K562 (cell line): ENCODE measurements around the gene COL25A1. TPM values are rescaled to one million over a fixed set of nuclear protein-coding genes. Genes with fewer than 3 reads are reported as not detected.

ENCODE experiments used
- ATAC-seq: fragments of 200-7000 bp; cut with Tn5 transposase; 3 replicates; pipeline ENCODE4 v1.9.1; 2020; ENCODE audit warnings: moderate library complexity
- BruUV-seq: library from RNA; stranded (reverse); fragments of 400-500 nt; replicated peaks from 2 replicates; lab custom pipeline; 2021; lab: Mats Ljungman, UMichigan
- CTCF ChIA-PET: fragments of 300-600 bp; formaldehyde crosslinking; extraction: SDS; loops from one replicate; lab custom pipeline; 2021; ENCODE audit warnings: low intra/inter-chr PET ratio; lab: Yijun Ruan, JAX
- POLR2A ChIA-PET: fragments of 300-600, 350-650 bp; sonication (Branson Sonifier 250); formaldehyde crosslinking; extraction: SDS; loops from one replicate; lab custom pipeline; 2021; ENCODE audit warnings: antibody characterized with exemption, inconsistent platforms; lab: Yijun Ruan, JAX
- DNase-seq, 4 experiments: peaks; one replicate each; pipeline versions ENCODE4 v3.0.0 to v3.0.0-alpha.2; 2011 to 2018; ENCODE audit warnings: low spot score in 3 of 4, mixed read lengths in 3 of 4; ENCODE audit errors: extremely low read depth in 1 of 4
- FAIRE-seq: peaks from 2 replicates; lab custom pipeline; 2011; peaks lifted over from hg19 to GRCh38; lab: Jason Lieb, UNC
- H2AFZ ChIP-seq: 2 replicates; pipeline ENCODE4 v1.6.0; 2011; ENCODE audit warnings: low read depth, low read length, control low read depth, inconsistent platforms
- H3K27ac ChIP-seq: fragments of 200-600 bp; 3 replicates; pipeline ENCODE4 v1.8.0; 2011; ENCODE audit warnings: low read depth, mild to moderate bottlenecking, control low read depth, inconsistent platforms, low read length, moderate library complexity, mixed read lengths; ENCODE audit errors: extremely low read depth
- H3K27me3 ChIP-seq, 2 experiments: fragments of 300-600 bp in 1 of 2; 2 replicates in 1 of 2; 3 replicates in 1 of 2; pipeline versions ENCODE4 v1.6.0 to v1.8.0; 2011; ENCODE audit warnings: inconsistent platforms in 2 of 2, low read length in 2 of 2, mild to moderate bottlenecking in 1 of 2, mixed read lengths in 1 of 2, moderate library complexity in 1 of 2; ENCODE audit not compliant: control insufficient read depth in 2 of 2, insufficient read depth in 2 of 2
- H3K36me3 ChIP-seq: fragments of 300-600 bp; 3 replicates; pipeline ENCODE4 v1.8.0; 2011; ENCODE audit warnings: mild to moderate bottlenecking, low read length, inconsistent platforms; ENCODE audit not compliant: control insufficient read depth, insufficient read depth
- H3K4me1 ChIP-seq, 2 experiments: fragments of 200-600 bp in 1 of 2; replicated peaks in 1 of 2; 2 replicates in 1 of 2; 3 replicates in 1 of 2; pipeline versions ENCODE4 v1.5.1 to v1.8.0; 2011; ENCODE audit warnings: inconsistent platforms in 2 of 2, low read length in 2 of 2, mild to moderate bottlenecking in 1 of 2, mixed read lengths in 1 of 2, moderate library complexity in 1 of 2; ENCODE audit not compliant: control insufficient read depth in 2 of 2, insufficient read depth in 2 of 2
- H3K4me2 ChIP-seq: 2 replicates; pipeline ENCODE4 v1.6.1; 2011; ENCODE audit warnings: low read length, control low read depth, inconsistent platforms, mixed read lengths; ENCODE audit not compliant: insufficient read depth
- H3K4me3 ChIP-seq: fragments of 200-600 bp; sonication (generic), shearing (Covaris generic); 2 replicates; pipeline ENCODE4 v1.5.1; 2016; ENCODE audit warnings: control low read depth, inconsistent platforms
- H3K79me2 ChIP-seq: fragments of 200-600 bp; 3 replicates; pipeline ENCODE4 v1.8.0; 2011; ENCODE audit warnings: low read length, inconsistent platforms; ENCODE audit not compliant: control insufficient read depth, insufficient read depth
- H3K9ac ChIP-seq, 2 experiments: 2 replicates each; pipeline versions ENCODE4 v1.6.0 to v1.6.1; 2011; ENCODE audit warnings: low read depth in 2 of 2, low read length in 2 of 2, control low read depth in 1 of 2, inconsistent platforms in 1 of 2, mild to moderate bottlenecking in 1 of 2, mixed read lengths in 1 of 2; ENCODE audit not compliant: insufficient read depth in 1 of 2
- H3K9me1 ChIP-seq: one replicate; pipeline ENCODE4 v1.6.0; 2011; ENCODE audit warnings: inconsistent platforms, mild to moderate bottlenecking, low read length, moderate library complexity; ENCODE audit not compliant: control insufficient read depth, insufficient read depth
- H3K9me3 ChIP-seq: replicated peaks from 2 replicates; pipeline ENCODE4 v1.5.1; 2011; ENCODE audit warnings: low read depth, low read length, inconsistent platforms; ENCODE audit not compliant: control insufficient read depth, insufficient read depth
- H4K20me1 ChIP-seq: replicated peaks from 2 replicates; pipeline ENCODE4 v1.6.1; 2011; ENCODE audit warnings: low read length, inconsistent platforms, mixed read lengths; ENCODE audit not compliant: control insufficient read depth, insufficient read depth
- PHF8 ChIP-seq: fragments of 200-600 bp; sonication (generic); IDR thresholded peaks from 2 replicates; pipeline ENCODE4 v1.6.1; 2012; ENCODE audit warnings: mixed run types, mild to moderate bottlenecking, inconsistent platforms, low read length, moderate library complexity, borderline replicate concordance
- POLR2AphosphoS5 ChIP-seq: IDR thresholded peaks from 2 replicates; pipeline ENCODE4 v1.6.1; 2011; ENCODE audit warnings: mild to moderate bottlenecking, low read depth, low read length, moderate library complexity; ENCODE audit not compliant: control insufficient read depth, insufficient read depth
- ZNF395 ChIP-seq: fragments of 200-800 bp; sonication (Bioruptor generic); IDR thresholded peaks from 2 replicates; pipeline ENCODE4 v1.6.1; 2017; ENCODE audit warnings: missing genetic modification characterization, missing compliant biosample characterization
- ZNF766 ChIP-seq: fragments of 200-800 bp; sonication (Bioruptor generic); conservative IDR thresholded peaks from 2 replicates; pipeline ENCODE4 v1.6.1; 2016; ENCODE audit warnings: missing genetic modification characterization, missing compliant biosample characterization
- WGBS: fragments of 100-300 bp; shearing (Covaris generic); methylation state at CpG from one replicate; pipeline ENCODE4 v1.1.6; 2016; ENCODE audit warnings: low coverage, mixed read lengths; ENCODE audit not compliant: insufficient coverage; ENCODE audit errors: missing lambda C conversion rate; 5-methylcytosine and 5-hydroxymethylcytosine counted together
- in situ Hi-C: fragments of 300-500 bp; cut with MboI; formaldehyde crosslinking; loops from 4 replicates; pipeline ENCODE4 v1.15.0; 2018; ENCODE audit warnings: inconsistent platforms, mixed read lengths
- intact Hi-C: fragments of 100-400 bp; cut with micrococcal nuclease; formaldehyde crosslinking; loops from 2 replicates; pipeline ENCODE4 v1.14.2; 2022
- polyA plus RNA-seq, 8 experiments: library from polyadenylated mRNA; depleted of rRNA in 4 of 8; stranded (reverse) in 5 of 8; unstranded in 3 of 8; fragments of >200 nt; fragmentation: Nextera tagmentation in 2 of 8; fragmentation: Illumina TruSeq in 1 of 8; extraction: Ambion mirVana in 2 of 8; extraction: Trizol in 1 of 8; gene quantifications; 2 replicates each; pipeline versions ENCODE4 v1.2.1 to v1.2.3, GENCODE V29; 2011 to 2014; ENCODE audit warnings: inconsistent platforms in 1 of 8, missing spikeins in 1 of 8
- total RNA-seq, 7 experiments: library from RNA; depleted of rRNA in 6 of 7; stranded (reverse); fragments of >200 nt in 6 of 7; fragmentation: Illumina TruSeq in 2 of 7; extraction: Trizol in 2 of 7; gene quantifications; 2 replicates each; pipeline versions ENCODE4 v1.2.1 to v1.2.3, GENCODE V29; 2011 to 2021; ENCODE audit warnings: low replicate concordance in 1 of 7
- TF ChIP-seq, protein P1 (sequence below): IDR thresholded peaks from 2 replicates; pipeline ENCODE4 v1.6.1; 2016; ENCODE audit warnings: missing genetic modification characterization, missing compliant biosample characterization

COL25A1 gene
- total and polyA plus RNA-seq, 9 of the 15 experiments (the other 6 are each of a cell fraction or from before 2014, with no cell fraction given): 0.03 to 0.62 (median 0.27) TPM

DNA sequence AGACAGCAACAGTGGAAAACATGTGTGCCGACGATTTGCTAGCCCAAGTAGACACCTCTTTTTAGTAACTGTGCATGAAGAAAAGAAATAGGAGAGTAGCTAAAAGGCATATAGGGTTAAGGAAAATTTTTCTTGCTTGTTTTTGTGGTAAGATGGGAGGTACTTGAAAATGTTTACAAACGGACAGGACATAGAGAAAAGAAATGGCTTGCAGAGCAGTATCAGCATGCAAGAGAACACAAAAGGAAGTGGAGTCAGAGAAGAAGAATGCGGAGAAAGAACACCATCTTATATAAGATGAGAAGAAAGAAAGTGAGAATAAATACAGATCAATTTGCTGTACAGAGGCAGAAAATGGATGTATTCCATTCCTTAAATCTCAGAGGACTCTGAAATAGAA, 275.9 kb downstream of the COL25A1 start:
- no TSS peak for BruUV-seq

More for the DNA sequence above, 275.9 kb downstream of the COL25A1 start:
- in situ Hi-C loops: no loop called here
- H3K4me2 ChIP-seq: peak overlapping the region; percentile 80
- TF ChIP-seq ZNF766 (CRISPR knock-in tag) (0 out of 2 replicates have a peak, but pooled peaks have one; percentile 0), ZNF395 (CRISPR knock-in tag) (0 out of 2 replicates have a peak, but pooled peaks have one; percentile 24), POLR2AphosphoS5 (no peak), PHF8 (no peak)
- TF ChIP-seq, protein P1, sequence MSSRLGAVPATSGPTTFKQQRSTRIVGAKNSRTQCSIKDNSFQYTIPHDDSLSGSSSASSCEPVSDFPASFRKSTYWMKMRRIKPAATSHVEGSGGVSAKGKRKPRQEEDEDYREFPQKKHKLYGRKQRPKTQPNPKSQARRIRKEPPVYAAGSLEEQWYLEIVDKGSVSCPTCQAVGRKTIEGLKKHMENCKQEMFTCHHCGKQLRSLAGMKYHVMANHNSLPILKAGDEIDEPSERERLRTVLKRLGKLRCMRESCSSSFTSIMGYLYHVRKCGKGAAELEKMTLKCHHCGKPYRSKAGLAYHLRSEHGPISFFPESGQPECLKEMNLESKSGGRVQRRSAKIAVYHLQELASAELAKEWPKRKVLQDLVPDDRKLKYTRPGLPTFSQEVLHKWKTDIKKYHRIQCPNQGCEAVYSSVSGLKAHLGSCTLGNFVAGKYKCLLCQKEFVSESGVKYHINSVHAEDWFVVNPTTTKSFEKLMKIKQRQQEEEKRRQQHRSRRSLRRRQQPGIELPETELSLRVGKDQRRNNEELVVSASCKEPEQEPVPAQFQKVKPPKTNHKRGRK (tag): peak; percentile 24; the same call in 1 of the 2 replicates
- TF ChIP-seq, all 486 proteins: peak for 3
- Histone ChIP-seq H2AFZ (peak overlapping the region; percentile 94), H3K27ac (peak overlapping the region; percentile 72), H3K4me3 (no peak overlapping the region), H3K4me1 (peaks cover 5 to 28% of the 10 kb centered on the region in 2 experiments), H4K20me1 (no peaks in the 10 kb centered on the region), H3K9ac (peak overlapping the region in 1 of 2 experiments; percentile 43; a peak in 2 of 4 replicates), H3K9me1 (no peaks in the 10 kb centered on the region), H3K9me3 (peaks cover 7% of the 10 kb centered on the region; the same call in 1 of the 2 replicates), H3K79me2 (no peaks in the 10 kb centered on the region), H3K36me3 (no peaks in the 10 kb centered on the region), H3K27me3 (no peaks in the 10 kb centered on the region)
- FAIRE-seq (no peak), ATAC-seq (no peak; the same call in 1 of the 3 replicates), DNase-seq (peak in 1 of 4 experiments; percentile 13)
- intact Hi-C loops: loop anchor here (10.0 kb wide), 1 partner anchor 192 kb away; no protein-coding TSS in a partner anchor
- ChIA-PET POLR2A (no interaction called here), CTCF (no interaction called here)
- WGBS: 7% methylated on average over 4 of the region's 4 CpGs
